GM18517 (cell line): ENCODE results near the gene MOB3A.

Experiments
- ATAC-seq: cut with Tn5 transposase; IDR thresholded peaks from one replicate; pipeline ENCODE4 v1.9.1; 2021; ENCODE audit warnings: mild to moderate bottlenecking, moderate library complexity; ENCODE audit not compliant: unreplicated experiment

MOB3A gene

GRCh38 chr19:2083174-2083854 lies 12.8 kb downstream of the MOB3A start:
- ATAC-seq, result no peak

GRCh38 chr19:2081873-2082810 lies 14.0 kb downstream of the MOB3A start:
- ATAC-seq, result no peak

- ATAC-seq, result no peak
Measured at GRCh38 chr19:2080336-2080988, 15.7 kb downstream of the MOB3A start.

GRCh38 chr19:2079865-2080301 lies 16.2 kb downstream of the MOB3A start:
- ATAC-seq, result no peak

- ATAC-seq, result no peak
Measured at GRCh38 chr19:2079076-2079864, 16.9 kb downstream of the MOB3A start.

GRCh38 chr19:2077833-2078619 lies 18.1 kb downstream of the MOB3A start:
- no peak for ATAC-seq

- no peak for ATAC-seq
Measured at GRCh38 chr19:2077398-2077797, 18.7 kb downstream of the MOB3A start.

GRCh38 chr19:2076526-2076944 lies 19.6 kb downstream of the MOB3A start:
- no peak for ATAC-seq

- ATAC-seq, result no peak
Measured at GRCh38 chr19:2072757-2073551, 23.2 kb downstream of the MOB3A start.

- ATAC-seq, result no peak
Measured at GRCh38 chr19:2070986-2071673, 25.0 kb downstream of the MOB3A start.

- ATAC-seq, result no peak
Measured at GRCh38 chr19:2070436-2070827, 25.7 kb downstream of the MOB3A start.

- no peak for ATAC-seq
Measured at GRCh38 chr19:2064788-2065524, 31.2 kb downstream of the MOB3A start.

- no peak for ATAC-seq
Measured at GRCh38 chr19:2064395-2064787, 31.7 kb downstream of the MOB3A start.

- ATAC-seq, result no peak
Measured at GRCh38 chr19:2063824-2064223, 32.3 kb downstream of the MOB3A start.

GRCh38 chr19:2062770-2063169 lies 33.4 kb downstream of the MOB3A start:
- ATAC-seq, result no peak

GRCh38 chr19:2062389-2062729 lies 33.8 kb downstream of the MOB3A start:
- ATAC-seq, result no peak

GRCh38 chr19:2061495-2062388 lies 34.4 kb downstream of the MOB3A start:
- peak; percentile 66 for ATAC-seq
